Heart right ventricle (tissue), 16 donors: ENCODE measurements around the gene ADCY4. TPM values are rescaled to one million over a fixed set of nuclear protein-coding genes. Genes with fewer than 3 reads are reported as not detected.
A peak's percentile ranks its signal among the peaks of the same experiment; 100 is the strongest.

Experiments used
- ATAC-seq, 8 donors: fragments of 200-7000 bp; cut with Tn5 transposase; one replicate each; pipeline ENCODE4 v1.9.1; 2020; ENCODE audit warnings: mild to moderate bottlenecking in 8 of 8, moderate library complexity in 8 of 8, moderate number of reproducible peaks in 1 of 8
- DNase-seq, 2 donors: peaks; one replicate each; pipeline ENCODE4 v3.0.0-alpha.2; 2020
- H3K27ac ChIP-seq, 10 donors: fragments of 200-600 bp; sonication (generic) in 2 of 10; one replicate each; pipeline versions ENCODE4 v1.5.0 to v1.8.0; 2020 to 2022; ENCODE audit warnings: mild to moderate bottlenecking in 3 of 10
- H3K27me3 ChIP-seq, 7 donors: fragments of 200-600 bp; one replicate each; pipeline ENCODE4 v1.8.0; 2021 to 2022; ENCODE audit warnings: mild to moderate bottlenecking in 2 of 7
- H3K36me3 ChIP-seq, 9 donors: fragments of 200-600 bp; sonication (generic) in 1 of 9; one replicate each; pipeline versions ENCODE4 v1.5.0 to v1.8.0; 2020 to 2022; ENCODE audit warnings: mild to moderate bottlenecking in 2 of 9
- H3K4me1 ChIP-seq, 9 donors: fragments of 200-600 bp; sonication (generic) in 1 of 9; one replicate each; pipeline versions ENCODE4 v1.5.0 to v1.8.0; 2020 to 2022; ENCODE audit warnings: mild to moderate bottlenecking in 4 of 9
- H3K4me3 ChIP-seq, 10 donors: fragments of 200-600 bp; sonication (generic) in 2 of 10; one replicate each; pipeline versions ENCODE4 v1.5.0 to v1.8.0; 2020 to 2022; ENCODE audit warnings: mild to moderate bottlenecking in 7 of 10, moderate library complexity in 2 of 10
- H3K9me3 ChIP-seq, 11 donors: fragments of 200-600 bp in 10 of 11; sonication (generic) in 2 of 11; one replicate each; pipeline versions ENCODE4 v1.5.0 to v1.8.0; 2013 to 2022; ENCODE audit warnings: mild to moderate bottlenecking in 2 of 11, control low read depth in 1 of 11, moderate library complexity in 1 of 11
- WGBS, 2 donors: extraction: QIAGEN DNeasy Blood & Tissue Kit; methylation state at CpG; one replicate each; pipeline ENCODE4 v1.1.7; 2013; ENCODE audit warnings: inconsistent platforms in 1 of 2; 5-methylcytosine and 5-hydroxymethylcytosine counted together
- intact Hi-C, 10 donors: fragments of 100-400 bp; cut with DNase I; formaldehyde crosslinking; loops; one replicate each; pipeline versions ENCODE4 v1.11.1 to v1.14.2; 2022
- polyA plus RNA-seq, 2 donors: library from polyadenylated mRNA; stranded (reverse); fragments of 200-250 nt; gene quantifications; one replicate each; pipeline ENCODE4 v1.2.3, GENCODE V29; 2013
- total RNA-seq, 10 donors: library from RNA; stranded (reverse); fragmentation: NEBNext Ultra II Directional in 3 of 10; extraction: Animal tissue kit (Norgen Biotek cat#: 25700) in 3 of 10; gene quantifications; one replicate each; pipeline versions ENCODE4 v1.2.1 to v1.2.4, GENCODE V29; 2021 to 2023
- TF ChIP-seq, protein P1 (sequence below), 9 donors: fragments of 200-600 bp; sonication (generic) in 2 of 9; IDR thresholded peaks; one replicate each; pipeline versions ENCODE4 v1.5.0 to v1.8.0; 2021 to 2022; ENCODE audit warnings: antibody characterized with exemption in 9 of 9, mild to moderate bottlenecking in 5 of 9, moderate library complexity in 1 of 9
- donor health status: Arrhythmogenic right ventricular cardiomyopathy.
- donor health status: ischemic (EF 13 %, LVEDD 7.1; RV severe dilation, severe dysfunction).
- donor health status: healthy with polysubstance abuse.
- donor health status: DM: no; HTN: yes; CAD: no.
- donor health status: DM: no; HTN: no; CAD: no.
- donor health status: ischemic (EF 25% LVEDD 6.9; RV normal size, moderate dysfunction).
- donor health status: ischemic (EF 25% LVEDD 5.7; RV mildly dilated, moderate dysfunction).
- donor health status: healthy.
- donor health status: DM: yes; HTN: yes; CAD: no.
- donor health status: Ischemic cardiomyopathy.
- donor health status: ischemic (EF 35%, LVEDD 5.7; RV mildly dilated, moderate dysfunction).
- donor health status: nonischemic (EF 11% LVEDD 7.7; RV severe dilation, severe dysfunction).
- donor health status: DM: yes; HTN: yes; CAD: no.
- donor health status: PGD.
- donor health status: ischemic (EF 29% LVEDD 5.4; RV normal size, mild dysfunction).
- donor health status: nonischemic (EF 23%, LVEDD 6.1; RV moderate dilation, normal function).

ADCY4 gene
- total and polyA plus RNA-seq, 12 donors: 17.4 to 104 (median 23.4) TPM

GRCh38 chr14:24271834-24272263 lies 63.0 kb downstream of the ADCY4 start:
- Histone ChIP-seq H3K27me3 (no peaks in the 10 kb centered on the region), H3K27ac (peak overlapping the region in 9 of 10 donors; percentile 95 to 100 (median 99)), H3K9me3 (no peaks in the 10 kb centered on the region), H3K4me1 (peaks cover 0 to 61% (median 13%) of the 10 kb centered on the region in 9 donors), H3K36me3 (peaks cover 0 to 30% (median 0%) of the 10 kb centered on the region in 9 donors), H3K4me3 (peak overlapping the region; percentile 82 to 100 (median 94))
- intact Hi-C loops: loop anchor here in 1 of 10 donors (2.0 kb wide), 1 partner anchor 29 kb away; the partner anchor contains the start of gene TINF2
- ATAC-seq (no peak), DNase-seq (no peak)
- TF ChIP-seq, protein P1, sequence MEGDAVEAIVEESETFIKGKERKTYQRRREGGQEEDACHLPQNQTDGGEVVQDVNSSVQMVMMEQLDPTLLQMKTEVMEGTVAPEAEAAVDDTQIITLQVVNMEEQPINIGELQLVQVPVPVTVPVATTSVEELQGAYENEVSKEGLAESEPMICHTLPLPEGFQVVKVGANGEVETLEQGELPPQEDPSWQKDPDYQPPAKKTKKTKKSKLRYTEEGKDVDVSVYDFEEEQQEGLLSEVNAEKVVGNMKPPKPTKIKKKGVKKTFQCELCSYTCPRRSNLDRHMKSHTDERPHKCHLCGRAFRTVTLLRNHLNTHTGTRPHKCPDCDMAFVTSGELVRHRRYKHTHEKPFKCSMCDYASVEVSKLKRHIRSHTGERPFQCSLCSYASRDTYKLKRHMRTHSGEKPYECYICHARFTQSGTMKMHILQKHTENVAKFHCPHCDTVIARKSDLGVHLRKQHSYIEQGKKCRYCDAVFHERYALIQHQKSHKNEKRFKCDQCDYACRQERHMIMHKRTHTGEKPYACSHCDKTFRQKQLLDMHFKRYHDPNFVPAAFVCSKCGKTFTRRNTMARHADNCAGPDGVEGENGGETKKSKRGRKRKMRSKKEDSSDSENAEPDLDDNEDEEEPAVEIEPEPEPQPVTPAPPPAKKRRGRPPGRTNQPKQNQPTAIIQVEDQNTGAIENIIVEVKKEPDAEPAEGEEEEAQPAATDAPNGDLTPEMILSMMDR (IDR thresholded peaks at IDR 0.05): no peak
- 24 to 36% methylated on average over 3 of the region's 3 CpGs for whole genome bisulfite sequencing, 2 donors

GRCh38 chr14:24271134-24271833 lies 63.6 kb downstream of the ADCY4 start, which contains the start of gene RABGGTA:
RABGGTA (minus strand) TSS chr14:24271597; CDS start chr14:24271115, 482 bp downstream.
- DNase-seq (peak; percentile 86 to 87), ATAC-seq (peak; percentile 95 to 98 (median 96))
- Histone ChIP-seq H3K4me1 (peaks cover 0 to 55% (median 13%) of the 10 kb centered on the region in 9 donors), H3K4me3 (peak within 1 kb of the TSS; percentile 82 to 100 (median 94)), H3K9me3 (no peaks in the 10 kb centered on the region), H3K36me3 (peaks cover 0 to 35% (median 0%) of the 10 kb centered on the region in 9 donors), H3K27ac (peak within 1 kb of the TSS; percentile 95 to 100 (median 98)), H3K27me3 (no peaks in the 10 kb centered on the region)
- TF ChIP-seq, protein P1 (IDR thresholded peaks at IDR 0.05): peak; percentile 41 to 92 (median 78)
- WGBS, 2 donors: 0% methylated on average over 58 to 61 of the region's 61 CpGs
- intact Hi-C loops: loop anchor here in 1 of 10 donors (2.0 kb wide), 1 partner anchor 28 kb away; the partner anchor contains the start of gene TINF2

GRCh38 chr14:24270537-24271133 lies 64.2 kb downstream of the ADCY4 start:
- TF ChIP-seq, protein P1 (IDR thresholded peaks at IDR 0.05): no peak
- Histone ChIP-seq H3K9me3 (no peaks in the 10 kb centered on the region), H3K4me1 (peaks cover 0 to 49% (median 13%) of the 10 kb centered on the region in 9 donors), H3K27me3 (no peaks in the 10 kb centered on the region), H3K27ac (peak overlapping the region; percentile 95 to 100 (median 98)), H3K4me3 (peak overlapping the region; percentile 82 to 100 (median 94)), H3K36me3 (peaks cover 0 to 42% (median 0%) of the 10 kb centered on the region in 9 donors)
- intact Hi-C loops: loop anchor here in 1 of 10 donors (2.0 kb wide), 1 partner anchor 28 kb away; the partner anchor contains the start of gene TINF2
- DNase-seq (no peak), ATAC-seq (peak in 4 of 8 donors; percentile 0 to 18 (median 10))
- WGBS, 2 donors: 12 to 18% methylated on average over 13 of the region's 13 CpGs

GRCh38 chr14:24269910-24270536 lies 64.8 kb downstream of the ADCY4 start:
- DNase-seq (no peak), ATAC-seq (no peak)
- no peaks in the 10 kb centered on the region for H3K27me3 ChIP-seq
- 95 to 97% methylated on average over 14 of the region's 14 CpGs for WGBS, 2 donors
- peaks cover 0 to 48% (median 0%) of the 10 kb centered on the region in 9 donors for H3K36me3 ChIP-seq
- intact Hi-C loops: loop anchor here in 1 of 10 donors (2.0 kb wide), 1 partner anchor 27 kb away; the partner anchor contains the start of gene TINF2
- H3K4me1 ChIP-seq: peaks cover 0 to 43% (median 13%) of the 10 kb centered on the region in 9 donors
- no peaks in the 10 kb centered on the region for H3K9me3 ChIP-seq
- TF ChIP-seq, protein P1 (IDR thresholded peaks at IDR 0.05): no peak
- no peak overlapping the region for H3K27ac ChIP-seq
- H3K4me3 ChIP-seq: no peak overlapping the region
